Stomach (tissue), 9 donors: Measurements from ENCODE around the gene HYAL1. TPM values are rescaled to one million over a fixed set of nuclear protein-coding genes. Genes with fewer than 3 reads are reported as not detected.
A peak's percentile ranks its signal among the peaks of the same experiment; 100 is the strongest.
"Not testable (repeated sequence)": the region's sequence is repeated elsewhere in the genome, so short reads cannot be mapped to it uniquely, and the experiment has no call there.

Source experiments
- DNase-seq, 2 donors: peaks; one replicate each; pipeline versions ENCODE4 v3.0.0 to v3.0.0-alpha.2; 2013 to 2019
- H3K27ac ChIP-seq, 5 donors: fragments of 200-600 bp in 4 of 5; sonication (generic) in 4 of 5; one replicate each; pipeline ENCODE4 v1.5.1; 2013 to 2019; ENCODE audit warnings: mild to moderate bottlenecking in 1 of 5, moderate library complexity in 1 of 5
- H3K27me3 ChIP-seq, 3 donors: fragments of 200-600 bp; sonication (generic); one replicate each; pipeline ENCODE4 v1.5.1; 2017 to 2019; ENCODE audit warnings: mixed run types in 1 of 3
- H3K36me3 ChIP-seq, 4 donors: fragments of 200-600 bp; sonication (generic); 1 replicate in 3 of 4; 2 replicates in 1 of 4; pipeline ENCODE4 v1.5.1; 2016 to 2019
- H3K4me1 ChIP-seq, 4 donors: fragments of 200-600 bp; sonication (generic); one replicate each; pipeline ENCODE4 v1.5.1; 2016 to 2019
- H3K4me3 ChIP-seq, 4 donors: fragments of 200-600 bp; sonication (generic) in 3 of 4; one replicate each; pipeline ENCODE4 v1.5.1; 2016 to 2019; ENCODE audit warnings: mild to moderate bottlenecking in 1 of 4
- H3K9me3 ChIP-seq, 4 donors: fragments of 200-600 bp; sonication (generic); one replicate each; pipeline ENCODE4 v1.5.1; 2016 to 2019
- EP300 ChIP-seq: sonication (generic); formaldehyde crosslinking; IDR thresholded peaks from one replicate; pipeline ENCODE4 v1.6.1; 2017; ENCODE audit warnings: antibody characterized with exemption
- POLR2A ChIP-seq, 4 donors: fragments of 450-650 bp; IDR thresholded peaks; one replicate each; pipeline ENCODE4 v1.6.1; 2016; ENCODE audit warnings: antibody characterized with exemption in 4 of 4, control low read depth in 2 of 4, mild to moderate bottlenecking in 1 of 4, moderate library complexity in 1 of 4
- POLR2AphosphoS5 ChIP-seq, 3 donors: sonication (generic); formaldehyde crosslinking; IDR thresholded peaks; one replicate each; pipeline ENCODE4 v1.6.1; 2016; ENCODE audit warnings: antibody characterized with exemption in 3 of 3
- WGBS, 5 donors: extraction: QIAGEN DNeasy Blood & Tissue Kit in 3 of 5; methylation state at CpG; one replicate each; pipeline versions ENCODE4 v1.1.5 to v1.1.7; 2013 to 2018; 5-methylcytosine and 5-hydroxymethylcytosine counted together
- intact Hi-C: fragments of 100-400 bp; cut with DNase I; formaldehyde crosslinking; loops from one replicate; pipeline ENCODE4 v1.15.1; 2023; ENCODE audit warnings: low total_unique reads
- polyA plus RNA-seq, 3 donors: library from polyadenylated mRNA; stranded (reverse); fragments of 200-250 nt; gene quantifications; one replicate each; pipeline ENCODE4 v1.2.3, GENCODE V29; 2013
- total RNA-seq, 5 donors: library from RNA; depleted of rRNA; stranded (reverse); fragments of >200 nt; gene quantifications; one replicate each; pipeline versions ENCODE4 v1.1.0 to v1.2.3, GENCODE V29; 2014 to 2016
- TF ChIP-seq, protein P1 (sequence below), 7 experiments: fragments of 450-650 bp in 4 of 7; fragments of 200-600 bp in 3 of 7; sonication (generic) in 3 of 7; IDR thresholded peaks; one replicate each; pipeline ENCODE4 v1.5.1; 2016 to 2019; ENCODE audit warnings: antibody characterized with exemption in 7 of 7, control low read depth in 2 of 7, mild to moderate bottlenecking in 1 of 7
- donor health status: healthy with polysubstance abuse.
- donor health status: Bipolar disorder and iron deficiency.
- donor health status: healthy.

HYAL1 gene
- total and polyA plus RNA-seq, 8 donors: 1.8 to 38.4 (median 6.3) TPM; not detected in 1

GRCh38 chr3:50316657-50317242 lies 13.4 kb upstream of the HYAL1 start:
- H3K4me1 ChIP-seq: peaks cover 54 to 74% (median 68%) of the 10 kb centered on the region in 4 donors
- DNase-seq: peak; percentile 87 to 94
- H3K9me3 ChIP-seq: no peaks in the 10 kb centered on the region
- peak overlapping the region in 1 of 4 donors; percentile 19 for H3K4me3 ChIP-seq
- TF ChIP-seq, protein P1, sequence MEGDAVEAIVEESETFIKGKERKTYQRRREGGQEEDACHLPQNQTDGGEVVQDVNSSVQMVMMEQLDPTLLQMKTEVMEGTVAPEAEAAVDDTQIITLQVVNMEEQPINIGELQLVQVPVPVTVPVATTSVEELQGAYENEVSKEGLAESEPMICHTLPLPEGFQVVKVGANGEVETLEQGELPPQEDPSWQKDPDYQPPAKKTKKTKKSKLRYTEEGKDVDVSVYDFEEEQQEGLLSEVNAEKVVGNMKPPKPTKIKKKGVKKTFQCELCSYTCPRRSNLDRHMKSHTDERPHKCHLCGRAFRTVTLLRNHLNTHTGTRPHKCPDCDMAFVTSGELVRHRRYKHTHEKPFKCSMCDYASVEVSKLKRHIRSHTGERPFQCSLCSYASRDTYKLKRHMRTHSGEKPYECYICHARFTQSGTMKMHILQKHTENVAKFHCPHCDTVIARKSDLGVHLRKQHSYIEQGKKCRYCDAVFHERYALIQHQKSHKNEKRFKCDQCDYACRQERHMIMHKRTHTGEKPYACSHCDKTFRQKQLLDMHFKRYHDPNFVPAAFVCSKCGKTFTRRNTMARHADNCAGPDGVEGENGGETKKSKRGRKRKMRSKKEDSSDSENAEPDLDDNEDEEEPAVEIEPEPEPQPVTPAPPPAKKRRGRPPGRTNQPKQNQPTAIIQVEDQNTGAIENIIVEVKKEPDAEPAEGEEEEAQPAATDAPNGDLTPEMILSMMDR (IDR thresholded peaks at IDR 0.05): no peak
- TF ChIP-seq POLR2A (IDR thresholded peaks at IDR 0.05) (peak in 1 of 4 donors; percentile 28), EP300 (no peak), POLR2AphosphoS5 (IDR thresholded peaks at IDR 0.05) (peak in 2 of 3 donors; percentile 74 to 77)
- WGBS, 5 donors: 25 to 45% (median 31%) methylated on average over 8 to 9 of the region's 9 CpGs
- H3K27ac ChIP-seq: peak overlapping the region; percentile 80 to 95 (median 85)
- H3K27me3 ChIP-seq: no peaks in the 10 kb centered on the region
- intact Hi-C loops: no loop called here
- H3K36me3 ChIP-seq: peaks cover 12 to 48% (median 40%) of the 10 kb centered on the region in 4 donors

GRCh38 chr3:50314816-50315215 lies 11.4 kb upstream of the HYAL1 start:
- TF ChIP-seq EP300: no peak
- TF ChIP-seq, protein P1 (IDR thresholded peaks at IDR 0.05): no peak
- TF ChIP-seq POLR2AphosphoS5 (IDR thresholded peaks at IDR 0.05): no peak
- no peak for TF ChIP-seq POLR2A (IDR thresholded peaks at IDR 0.05)
- 87 to 100% (median 93%) methylated on average over 4 of the region's 4 CpGs for WGBS, 5 donors
- H3K27me3 ChIP-seq: no peaks in the 10 kb centered on the region
- intact Hi-C loops: no loop called here
- peak overlapping the region; percentile 48 to 95 (median 61) for H3K27ac ChIP-seq
- no peak overlapping the region for H3K4me3 ChIP-seq
- no peaks in the 10 kb centered on the region for H3K9me3 ChIP-seq
- peaks cover 44 to 65% (median 58%) of the 10 kb centered on the region in 4 donors for H3K4me1 ChIP-seq
- DNase-seq: no peak
- H3K36me3 ChIP-seq: peaks cover 12 to 47% (median 40%) of the 10 kb centered on the region in 4 donors

GRCh38 chr3:50314342-50314741 lies 11.0 kb upstream of the HYAL1 start:
- Histone ChIP-seq H3K27ac (peak overlapping the region; percentile 48 to 95 (median 61)), H3K36me3 (peaks cover 12 to 42% (median 37%) of the 10 kb centered on the region in 4 donors), H3K9me3 (no peaks in the 10 kb centered on the region), H3K4me3 (no peak overlapping the region), H3K4me1 (peaks cover 39 to 65% (median 55%) of the 10 kb centered on the region in 4 donors), H3K27me3 (no peaks in the 10 kb centered on the region)
- TF ChIP-seq POLR2AphosphoS5 (IDR thresholded peaks at IDR 0.05) (peak in 1 of 3 donors; percentile 29), POLR2A (IDR thresholded peaks at IDR 0.05) (no peak)
- WGBS, 5 donors: 33 to 67% (median 41%) methylated on average over 3 of the region's 3 CpGs
- DNase-seq: peak in 1 of 2 donors; percentile 81
- intact Hi-C loops: no loop called here

DNA sequence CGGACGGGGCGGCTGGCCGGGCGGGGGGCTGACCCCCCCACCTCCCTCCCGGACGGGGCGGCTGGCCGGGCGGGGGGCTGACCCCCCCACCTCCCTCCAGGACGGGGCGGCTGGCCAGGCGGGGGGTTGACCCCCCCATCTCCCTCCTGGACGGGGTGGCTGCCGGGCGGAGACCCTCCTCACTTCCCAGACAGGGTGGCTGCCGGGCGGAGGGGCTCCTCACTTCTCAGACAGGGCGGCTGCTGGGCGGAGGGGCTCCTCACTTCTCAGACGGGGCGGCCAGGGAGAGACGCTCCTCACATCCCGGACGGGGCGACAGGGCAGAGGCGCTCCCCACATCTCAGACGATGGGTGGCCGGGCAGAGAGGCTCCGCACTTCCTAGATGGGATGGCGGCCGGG lies 8.7 kb upstream of the HYAL1 start:
- H3K4me3 ChIP-seq, H3K9me3 ChIP-seq, DNase-seq, intact Hi-C loops, H3K27me3 ChIP-seq: not testable (repeated sequence)
- 85 to 95% (median 91%) methylated on average over 11 to 32 of the region's 32 CpGs; no CpG with 5 or more reads in 1 of the 5 donors for WGBS, 5 donors
- Histone ChIP-seq H3K4me1 (peaks cover 16 to 42% (median 32%) of the 10 kb centered on the region in 4 donors), H3K27ac (peak overlapping the region in 2 of 5 donors; percentile 46), H3K36me3 (peaks cover 3 to 28% (median 20%) of the 10 kb centered on the region in 4 donors)

GRCh38 chr3:50304601-50305000 lies 1.2 kb upstream of the HYAL1 start:
- H3K27me3 ChIP-seq: no peaks in the 10 kb centered on the region
- no peaks in the 10 kb centered on the region for H3K9me3 ChIP-seq
- no peak overlapping the region for H3K27ac ChIP-seq
- peaks cover 0 to 6% (median 0%) of the 10 kb centered on the region in 4 donors for H3K36me3 ChIP-seq
- DNase-seq: peak in 1 of 2 donors; percentile 5
- intact Hi-C loops: no loop called here
- H3K4me3 ChIP-seq: no peak overlapping the region
- H3K4me1 ChIP-seq: peaks cover 25 to 47% (median 42%) of the 10 kb centered on the region in 4 donors
- TF ChIP-seq EP300 (no peak), POLR2A (IDR thresholded peaks at IDR 0.05) (no peak), POLR2AphosphoS5 (IDR thresholded peaks at IDR 0.05) (no peak)
- TF ChIP-seq, protein P1 (IDR thresholded peaks at IDR 0.05): no peak
